A549 (cell line): ENCODE results near the gene FER. TPM values are rescaled to one million over a fixed set of nuclear protein-coding genes. Genes with fewer than 3 reads are reported as not detected.
"Not testable (repeated sequence)": the region's sequence is repeated elsewhere in the genome, so short reads cannot be mapped to it uniquely, and the experiment has no call there.

Experiments
- ATAC-seq, 2 experiments: fragments of 200-7000 bp in 1 of 2; fragments of >200 bp in 1 of 2; cut with Nextera tagmentation in 1 of 2; cut with Tn5 transposase in 1 of 2; 3 replicates each; pipeline versions ENCODE4 v1.8.0 to v1.9.1; 2018 to 2020; ENCODE audit warnings: mild to moderate bottlenecking in 1 of 2, moderate library complexity in 1 of 2
- CTCF ChIA-PET: fragments of 300-600 bp; sonication (Branson Sonifier 250); formaldehyde crosslinking; extraction: SDS; loops from one replicate; lab custom pipeline; 2021; ENCODE audit warnings: antibody characterized with exemption, inconsistent platforms; lab: Yijun Ruan, JAX
- POLR2A ChIA-PET: fragments of 350-600 bp; formaldehyde crosslinking; extraction: SDS; loops from one replicate; lab custom pipeline; 2021; ENCODE audit warnings: antibody characterized with exemption, inconsistent platforms; lab: Yijun Ruan, JAX
- DNase-seq, 2 experiments: peaks; one replicate each; pipeline versions ENCODE4 v3.0.0 to v3.0.0-alpha.2; 2011 to 2016; ENCODE audit warnings: low read depth in 1 of 2, low spot score in 1 of 2
- FAIRE-seq: peaks from 2 replicates; lab custom pipeline; 2011; peaks lifted over from hg19 to GRCh38; lab: Jason Lieb, UNC
- H3K27ac ChIP-seq, 2 experiments: fragments of >200 bp; sonication (Bioruptor Twin); formaldehyde crosslinking; 3 replicates each; pipeline ENCODE4 v1.5.1; 2016 to 2017
- H3K4me1 ChIP-seq: fragments of >200 bp; sonication (Bioruptor Twin); formaldehyde crosslinking; 3 replicates; pipeline ENCODE4 v1.6.1; 2016
- H3K4me2 ChIP-seq: fragments of >200 bp; sonication (Bioruptor Twin); formaldehyde crosslinking; 3 replicates; pipeline ENCODE4 v1.6.1; 2016
- H3K4me3 ChIP-seq: fragments of >200 bp; sonication (Bioruptor Twin); formaldehyde crosslinking; 3 replicates; pipeline ENCODE4 v1.5.1; 2016
- H3K9me3 ChIP-seq: fragments of >200 bp; sonication (Bioruptor Twin); formaldehyde crosslinking; 3 replicates; pipeline ENCODE4 v1.6.1; 2016
- ATOH8 ChIP-seq: fragments of 250-450 bp; sonication (Bioruptor Pico); IDR thresholded peaks from 2 replicates; pipeline ENCODE4 v1.5.0; 2020; ENCODE audit warnings: low read depth, mild to moderate bottlenecking, moderate library complexity
- BCL3 ChIP-seq: fragments of >200 bp; sonication (Bioruptor Twin); formaldehyde crosslinking; IDR thresholded peaks from 3 replicates; pipeline ENCODE4 v1.6.1; 2016
- CHD4 ChIP-seq: fragments of 200-600 bp; sonication (generic); IDR thresholded peaks from 2 replicates; pipeline ENCODE4 v1.6.1; 2016; ENCODE audit warnings: antibody characterized with exemption, mild to moderate bottlenecking, borderline replicate concordance
- E2F6 ChIP-seq: IDR thresholded peaks from 2 replicates; pipeline ENCODE4 v1.6.1; 2012; ENCODE audit warnings: low read depth, borderline replicate concordance
- FOSB ChIP-seq: fragments of 250-450 bp; sonication (Bioruptor Pico); IDR thresholded peaks from 2 replicates; pipeline ENCODE4 v1.5.0; 2020; ENCODE audit warnings: mild to moderate bottlenecking, moderate library complexity
- FOSL2 ChIP-seq, 2 experiments: fragments of 450-650 bp in 1 of 2; fragments of >200 bp in 1 of 2; sonication (Bioruptor Twin) in 1 of 2; formaldehyde crosslinking; IDR thresholded peaks; 2 replicates each; pipeline versions ENCODE4 v1.5.0 to v1.6.1; 2016 to 2020; ENCODE audit warnings: mild to moderate bottlenecking in 1 of 2, moderate library complexity in 1 of 2
- HDAC2 ChIP-seq: fragments of 200-600 bp; sonication (generic); IDR thresholded peaks from 2 replicates; pipeline ENCODE4 v1.6.1; 2016
- HEYL ChIP-seq: fragments of 250-450 bp; sonication (Bioruptor Pico); IDR thresholded peaks from 2 replicates; pipeline ENCODE4 v1.8.0; 2021; ENCODE audit warnings: mild to moderate bottlenecking, moderate library complexity
- JUN ChIP-seq, 2 experiments: fragments of >200 bp; sonication (Bioruptor Twin); formaldehyde crosslinking; IDR thresholded peaks; 2 replicates in 1 of 2; 3 replicates in 1 of 2; pipeline ENCODE4 v1.6.1; 2016 to 2017
- KDM1A ChIP-seq: fragments of 200-600 bp; sonication (generic); IDR thresholded peaks from 2 replicates; pipeline ENCODE4 v1.6.1; 2016; ENCODE audit warnings: low read depth, mild to moderate bottlenecking
- KDM5A ChIP-seq: fragments of 200-600 bp; sonication (generic); IDR thresholded peaks from 2 replicates; pipeline ENCODE4 v1.6.1; 2016; ENCODE audit warnings: antibody characterized with exemption, mild to moderate bottlenecking
- MAFK ChIP-seq: fragments of 450-650 bp; IDR thresholded peaks from 2 replicates; pipeline ENCODE4 v1.6.1; 2014; ENCODE audit not compliant: partially characterized antibody
- MAZ ChIP-seq: fragments of 150-350 bp; IDR thresholded peaks from 2 replicates; pipeline ENCODE4 v1.6.1; 2014; ENCODE audit warnings: antibody characterized with exemption, low read depth, low read length, borderline replicate concordance
- NFE2L2 ChIP-seq: fragments of 150-350 bp; conservative IDR thresholded peaks from 2 replicates; pipeline ENCODE4 v1.6.1; 2014; ENCODE audit warnings: low read length
- NR3C1 ChIP-seq: fragments of >200 bp; sonication (Bioruptor Twin); formaldehyde crosslinking; IDR thresholded peaks from 3 replicates; pipeline ENCODE4 v1.6.1; 2017
- PBX3 ChIP-seq: IDR thresholded peaks from 2 replicates; pipeline ENCODE4 v1.6.1; 2012
- RCOR1 ChIP-seq: fragments of 150-350 bp; IDR thresholded peaks from 2 replicates; pipeline ENCODE4 v1.6.1; 2014; ENCODE audit warnings: antibody characterized with exemption, low read length, low read depth
- ZC3H11A ChIP-seq: fragments of 450-650 bp; IDR thresholded peaks from 2 replicates; pipeline ENCODE4 v1.6.1; 2014; ENCODE audit warnings: antibody characterized with exemption, mild to moderate bottlenecking
- ZNF302 ChIP-seq: fragments of 250-450 bp; sonication (Bioruptor Pico); IDR thresholded peaks from 2 replicates; pipeline ENCODE4 v1.9.0; 2021; ENCODE audit warnings: inconsistent platforms, mild to moderate bottlenecking, moderate library complexity
- WGBS: methylation state at CpG from one replicate; pipeline ENCODE4 v1.1.6; 2017; ENCODE audit errors: missing lambda C conversion rate; 5-methylcytosine and 5-hydroxymethylcytosine counted together
- polyA plus RNA-seq, 4 experiments: library from polyadenylated mRNA; depleted of rRNA in 3 of 4; stranded (reverse); fragments of >200 nt; fragmentation: RNase III in 1 of 4; extraction: RNeasy Plus Mini Kit Qiagen cat#74134 plus additional on column Dnase treatment in 1 of 4; gene quantifications; 2 replicates in 3 of 4; 3 replicates in 1 of 4; pipeline ENCODE4 v1.2.3, GENCODE V29; 2011 to 2017

The FER gene
- polyA plus RNA-seq, 2 of the 4 experiments (the other 2 are of a cell fraction), result 3.6 to 12.3 TPM

GRCh38 chr5:108975697-108976096 lies 228.0 kb downstream of the FER start (continued):
- TF ChIP-seq MAZ (no peak), MAFK (no peak)
- TF ChIP-seq, all 56 proteins: peak for 0

GRCh38 chr5:108983461-108984092 lies 235.9 kb downstream of the FER start:
- FAIRE-seq, result no peak
- 56% methylated on average over 4 of the region's 4 CpGs for WGBS

GRCh38 chr5:108989761-108990392 lies 242.2 kb downstream of the FER start:
- Histone ChIP-seq H3K4me3 (no peak overlapping the region), H3K4me2 (peak overlapping the region; percentile 27; the same call in 2 of the 3 replicates), H3K27ac (no peak overlapping the region), H3K9me3 (peaks cover 5% of the 10 kb centered on the region; the same call in 1 of the 3 replicates), H3K4me1 (peaks cover 11% of the 10 kb centered on the region; the same call in 2 of the 3 replicates)
- TF ChIP-seq MAFK, result peak; percentile 73
- TF ChIP-seq FOSL2 (IDR thresholded peaks at IDR 0.05), result no peak
- no peak for TF ChIP-seq FOSL2 (CRISPR knock-in tag; IDR thresholded peaks at IDR 0.05)
- no peak for TF ChIP-seq FOSB (CRISPR knock-in tag)
- DNase-seq, result no peak
- ChIA-PET POLR2A (no interaction called here), CTCF (no interaction called here)
- ATAC-seq, result no peak
- 34% methylated on average over 1 of the region's 1 CpG for WGBS
- no peak for FAIRE-seq

More at GRCh38 chr5:108983461-108984092, 235.9 kb downstream of the FER start:
- ChIA-PET POLR2A (no interaction called here), CTCF (interaction anchor here (0.7 kb wide), 1 partner anchor 1234 kb away, joined by 4 read pairs; no protein-coding TSS in a partner anchor)
- Histone ChIP-seq H3K4me1 (no peaks in the 10 kb centered on the region), H3K4me3 (no peak overlapping the region), H3K4me2 (no peak overlapping the region), H3K27ac (no peak overlapping the region), H3K9me3 (no peaks in the 10 kb centered on the region)
- ATAC-seq (no peak), DNase-seq (no peak)
- TF ChIP-seq RCOR1, result no peak
- TF ChIP-seq BCL3, result no peak
- TF ChIP-seq E2F6, result no peak
- no peak for TF ChIP-seq KDM5A
- TF ChIP-seq MAZ, result no peak
- TF ChIP-seq PBX3, result no peak
- TF ChIP-seq ATOH8 (CRISPR knock-in tag), result no peak
- no peak for TF ChIP-seq NR3C1
- TF ChIP-seq FOSL2 (IDR thresholded peaks at IDR 0.05), result no peak
- TF ChIP-seq FOSL2 (CRISPR knock-in tag; IDR thresholded peaks at IDR 0.05), result no peak
- no peak for TF ChIP-seq CHD4
- no peak for TF ChIP-seq HEYL (CRISPR knock-in tag)
- no peak for TF ChIP-seq HDAC2
- no peak for TF ChIP-seq KDM1A
- no peak for TF ChIP-seq NFE2L2
- no peak for TF ChIP-seq JUN (IDR thresholded peaks at IDR 0.05)
- no peak for TF ChIP-seq ZNF302 (CRISPR knock-in tag)
- TF ChIP-seq ZC3H11A, result no peak

- DNase-seq, CTCF ChIA-PET, H3K4me2 ChIP-seq, H3K9me3 ChIP-seq, H3K4me3 ChIP-seq, POLR2A ChIA-PET, FAIRE-seq, H3K27ac ChIP-seq, ATAC-seq: not testable (repeated sequence)
- peaks cover 11% of the 10 kb centered on the region; the same call in 2 of the 3 replicates for H3K4me1 ChIP-seq
- WGBS, result 83% methylated on average over 1 of the region's 47 CpGs
Observed at GRCh38 chr5:108992396-108993085, 244.8 kb downstream of the FER start.

GRCh38 chr5:108993440-108993839 lies 245.7 kb downstream of the FER start:
- POLR2A ChIA-PET, H3K4me2 ChIP-seq, CTCF ChIA-PET, ATAC-seq, FAIRE-seq, DNase-seq, H3K4me3 ChIP-seq, H3K9me3 ChIP-seq, H3K27ac ChIP-seq: not testable (repeated sequence)
- peaks cover 11% of the 10 kb centered on the region; the same call in 2 of the 3 replicates for H3K4me1 ChIP-seq
- 64% methylated on average over 5 of the region's 12 CpGs for WGBS
